HG02571 (cell line): ENCODE results near the gene TMED5.
"Not testable (repeated sequence)": the region's sequence is repeated elsewhere in the genome, so short reads cannot be mapped to it uniquely, and the experiment has no call there.

Experiments
- ATAC-seq: cut with Tn5 transposase; IDR thresholded peaks from one replicate; pipeline ENCODE4 v1.9.1; 2021; ENCODE audit warnings: mild to moderate bottlenecking, moderate library complexity; ENCODE audit not compliant: unreplicated experiment

TMED5 gene

GRCh38 chr1:93179886-93180722, at the start of gene TMED5:
Gene TMED5 (minus strand): TSS chr1:93180413. CDS start chr1:93180242, 171 bp downstream.
- ATAC-seq, result peak; percentile 86

- no peak for ATAC-seq
Measured at GRCh38 chr1:93223023-93223675, 42.9 kb upstream of the TMED5 start.

- ATAC-seq, result no peak
Measured at GRCh38 chr1:93221913-93222312, 41.7 kb upstream of the TMED5 start.

GRCh38 chr1:93220716-93221115, 40.5 kb upstream of the TMED5 start:
- ATAC-seq, result not testable (repeated sequence)

GRCh38 chr1:93219443-93219842, 39.2 kb upstream of the TMED5 start:
- no peak for ATAC-seq

GRCh38 chr1:93215322-93215721, 35.1 kb upstream of the TMED5 start:
- no peak for ATAC-seq

GRCh38 chr1:93207211-93207610, 27.0 kb upstream of the TMED5 start:
- ATAC-seq, result no peak

- ATAC-seq, result no peak
Measured at GRCh38 chr1:93206567-93206954, 26.3 kb upstream of the TMED5 start.

GRCh38 chr1:93205892-93206566, 25.8 kb upstream of the TMED5 start:
- ATAC-seq, result no peak

- ATAC-seq, result no peak
Measured at GRCh38 chr1:93200714-93201113, 20.5 kb upstream of the TMED5 start.

- no peak for ATAC-seq
Measured at GRCh38 chr1:93200086-93200620, 19.9 kb upstream of the TMED5 start.

GRCh38 chr1:93199150-93199549, 18.9 kb upstream of the TMED5 start:
- no peak for ATAC-seq

- ATAC-seq, result no peak
Measured at GRCh38 chr1:93196591-93196990, 16.4 kb upstream of the TMED5 start.

- ATAC-seq, result no peak
Measured at GRCh38 chr1:93194231-93194990, 14.2 kb upstream of the TMED5 start.

GRCh38 chr1:93190432-93190831, 10.2 kb upstream of the TMED5 start:
- no peak for ATAC-seq

GRCh38 chr1:93186667-93187066, 6.5 kb upstream of the TMED5 start:
- ATAC-seq, result no peak

GRCh38 chr1:93180723-93181613, 755 bp upstream of the TMED5 start, which contains the start of gene CCDC18:
Gene CCDC18 (plus strand): TSS chr1:93180724. CDS start chr1:93183362, 2,638 bp downstream.
- no peak for ATAC-seq

GRCh38 chr1:93178418-93178817, 1.8 kb downstream of the TMED5 start:
- no peak for ATAC-seq

- no peak for ATAC-seq
Measured at GRCh38 chr1:93177991-93178390, 2.2 kb downstream of the TMED5 start.

GRCh38 chr1:93174638-93175037, 5.6 kb downstream of the TMED5 start:
- not testable (repeated sequence) for ATAC-seq
